Measurements from ENCODE around the gene ACR. TPM values are rescaled to one million over a fixed set of nuclear protein-coding genes. Genes with fewer than 3 reads are reported as not detected.

ACR gene
- total and polyA plus RNA-seq, 2 of the 8 experiments (the other 6 are each of a cell fraction or from before 2014, with no cell fraction given): 0.56 TPM; not detected in 1

- FAIRE-seq: no peak
- CTCF ChIA-PET (ENCODE audit: partially characterized antibody): no interaction called here
- POLR2A ChIA-PET (ENCODE audit: partially characterized antibody): interaction anchor here (1.2 kb wide), 1 partner anchor 8 kb away, joined by 4 read pairs; no protein-coding TSS in a partner anchor
Measured at GRCh38 chr22:50715776-50716175, 22.2 kb upstream of the ACR start.

More at GRCh38 chr22:50715776-50716175, 22.2 kb upstream of the ACR start:
- Histone ChIP-seq H3K4me3 (ENCODE audit: extremely low read depth in 1 of 4, insufficient read depth in 2 of 4, low read depth in 3 of 4, low read length in 4 of 4) (no peak overlapping the region), H2BK20ac (ENCODE audit: low read length) (no peak overlapping the region), H2BK120ac (replicated peaks; ENCODE audit: low read depth, low read length) (no peak overlapping the region), H4K8ac (ENCODE audit: extremely low read depth, insufficient read depth, low read length) (no peak overlapping the region), H2AFZ (ENCODE audit: low read length) (no peak overlapping the region), H3K56ac (replicated peaks; ENCODE audit: insufficient read length, low read depth, low read length) (no peak overlapping the region), H3K27me3 (replicated peaks in 1 of 4; ENCODE audit: control insufficient read depth in 3 of 4, extremely low read depth in 1 of 4, insufficient read depth in 3 of 4, low read length in 3 of 4) (peaks cover 18 to 30% (median 24%) of the 10 kb centered on the region in 4 experiments), H3K79me1 (ENCODE audit: low read depth, low read length) (no peaks in the 10 kb centered on the region), H3K4me1 (replicated peaks in 1 of 4; ENCODE audit: control insufficient read depth in 3 of 4, insufficient read depth in 4 of 4, low read length in 3 of 4) (peaks cover 0 to 4% (median 0%) of the 10 kb centered on the region in 4 experiments; a peak in 2 of 7 replicates), H4K91ac (replicated peaks; ENCODE audit: insufficient read length, low read length) (no peak overlapping the region), H3K18ac (ENCODE audit: extremely low read depth, low read length) (no peak overlapping the region), H3K4me2 (ENCODE audit: insufficient read depth in 1 of 2, low read depth in 2 of 2, low read length in 2 of 2) (no peak overlapping the region), H3K14ac (ENCODE audit: insufficient read length) (no peak overlapping the region), H3K9ac (replicated peaks in 1 of 4; ENCODE audit: extremely low read depth in 1 of 4, low read depth in 3 of 4, low read length in 3 of 4) (no peak overlapping the region), H3K23me2 (ENCODE audit: low read depth, low read length) (peaks cover 1% of the 10 kb centered on the region; the same call in 1 of the 2 replicates), H4K5ac (ENCODE audit: insufficient read length, low read depth, low read length) (no peak overlapping the region), H3K36me3 (ENCODE audit: control insufficient read depth in 2 of 4, insufficient read depth in 4 of 4, low read length in 3 of 4) (peaks cover 0 to 4% (median 0%) of the 10 kb centered on the region in 4 experiments; a peak in 1 of 8 replicates), H3K23ac (ENCODE audit: insufficient read length) (no peak overlapping the region), H2AK5ac (ENCODE audit: low read depth, low read length) (no peak overlapping the region), H3K27ac (ENCODE audit: low read depth, low read length) (no peak overlapping the region), H2BK5ac (ENCODE audit: low read depth, low read length) (no peak overlapping the region), H3K9me3 (ENCODE audit: insufficient read depth in 2 of 2, low read depth in 1 of 2, low read length in 1 of 2) (no peaks in the 10 kb centered on the region), H2BK12ac (ENCODE audit: low read depth, low read length) (no peak overlapping the region), H3K4ac (replicated peaks; ENCODE audit: insufficient read length, low read depth, low read length) (no peak overlapping the region), H4K20me1 (replicated peaks in 1 of 2; ENCODE audit: control insufficient read depth in 1 of 2, insufficient read depth in 2 of 2, low read length in 2 of 2) (peaks cover 4 to 27% of the 10 kb centered on the region in 2 experiments), H2BK15ac (ENCODE audit: low read length) (no peak overlapping the region), H3K79me2 (ENCODE audit: control insufficient read depth in 1 of 2, insufficient read depth in 2 of 2, low read length in 2 of 2) (no peaks in the 10 kb centered on the region)
- TF ChIP-seq ATF3 (IDR thresholded peaks at IDR 0.05; ENCODE audit: insufficient read depth, low read depth, low read length) (no peak), USF2 (IDR thresholded peaks at IDR 0.05; ENCODE audit: low read length) (no peak), RXRA (IDR thresholded peaks at IDR 0.05; ENCODE audit: insufficient read depth, low read depth, low read length) (no peak), NRF1 (IDR thresholded peaks at IDR 0.05; ENCODE audit: low read depth, low read length) (no peak), TBP (IDR thresholded peaks at IDR 0.05; ENCODE audit: low read depth, low read length) (no peak), CHD2 (IDR thresholded peaks at IDR 0.05; ENCODE audit: low read length) (no peak), SRF (IDR thresholded peaks at IDR 0.05; ENCODE audit: low read depth, low read length) (no peak), KDM4A (IDR thresholded peaks at IDR 0.05; ENCODE audit: low read depth, low read length, severe bottlenecking) (no peak)
- 87% methylated on average over 3 of the region's 7 CpGs; no CpG with 5 or more reads in 1 of the 2 experiments for WGBS, 2 experiments (ENCODE audit: extremely low coverage in 1 of 2, insufficient coverage in 1 of 2, insufficient read length in 1 of 2, insufficient replicate concordance in 2 of 2, low coverage in 1 of 2, low lambda C conversion rate in 2 of 2, missing lambda C conversion rate in 1 of 2)
- no peak for DNase-seq (ENCODE audit: low read depth in 1 of 2, low spot score in 2 of 2)

Measured in H1 (cell line).